Tibial nerve (tissue), 4 donors: ENCODE data around the gene CAMK2D. TPM values are rescaled to one million over a fixed set of nuclear protein-coding genes. Genes with fewer than 3 reads are reported as not detected.
A peak's percentile ranks its signal among the peaks of the same experiment; 100 is the strongest.

ENCODE experiments used
- DNase-seq, 2 donors: peaks; one replicate each; pipeline ENCODE4 v3.0.0-alpha.2; 2019; ENCODE audit warnings: low spot score in 2 of 2
- H3K27ac ChIP-seq, 4 donors: fragments of 200-600 bp; sonication (generic) in 3 of 4; one replicate each; pipeline ENCODE4 v1.5.1; 2017 to 2019; ENCODE audit warnings: mild to moderate bottlenecking in 1 of 4
- H3K27me3 ChIP-seq, 2 donors: fragments of 200-600 bp; sonication (generic) in 1 of 2; one replicate each; pipeline versions ENCODE4 v1.5.1 to v1.6.0; 2017 to 2019
- H3K36me3 ChIP-seq, 3 donors: fragments of 200-600 bp; sonication (generic); one replicate each; pipeline ENCODE4 v1.5.1; 2018 to 2019
- H3K4me1 ChIP-seq, 4 donors: fragments of 200-600 bp; sonication (generic) in 3 of 4; one replicate each; pipeline ENCODE4 v1.5.1; 2017 to 2019
- H3K4me3 ChIP-seq, 4 donors: fragments of 200-600 bp; sonication (generic) in 3 of 4; one replicate each; pipeline ENCODE4 v1.5.1; 2017 to 2019; ENCODE audit warnings: mild to moderate bottlenecking in 1 of 4, moderate library complexity in 1 of 4
- H3K9me3 ChIP-seq, 4 donors: fragments of 200-600 bp; sonication (generic) in 3 of 4; one replicate each; pipeline ENCODE4 v1.5.1; 2017 to 2019
- EP300 ChIP-seq, 2 donors: sonication (generic); formaldehyde crosslinking; IDR thresholded peaks; one replicate each; pipeline ENCODE4 v1.6.1; 2017; ENCODE audit warnings: antibody characterized with exemption in 2 of 2, mild to moderate bottlenecking in 1 of 2
- POLR2A ChIP-seq, 2 donors: fragments of 450-650 bp; IDR thresholded peaks; one replicate each; pipeline ENCODE4 v1.6.1; 2017; ENCODE audit warnings: antibody characterized with exemption in 2 of 2, mild to moderate bottlenecking in 2 of 2, moderate library complexity in 2 of 2
- WGBS, 2 donors: methylation state at CpG; one replicate each; pipeline ENCODE4 v1.1.5; 2018; 5-methylcytosine and 5-hydroxymethylcytosine counted together
- total RNA-seq, 4 donors: library from RNA; depleted of rRNA; stranded (reverse); fragments of >200 nt; gene quantifications; one replicate each; pipeline ENCODE4 v1.1.0, GENCODE V29; 2016
- TF ChIP-seq, protein P1 (sequence below), 5 experiments: fragments of 200-600 bp in 3 of 5; fragments of 450-650 bp in 2 of 5; sonication (generic) in 3 of 5; IDR thresholded peaks; one replicate each; pipeline ENCODE4 v1.5.1; 2016 to 2019; ENCODE audit warnings: antibody characterized with exemption in 5 of 5, mild to moderate bottlenecking in 3 of 5, moderate library complexity in 2 of 5

Gene CAMK2D
- total RNA-seq, 4 donors from 2014 or later, result 30.3 to 58.5 (median 34.6) TPM

DNA sequence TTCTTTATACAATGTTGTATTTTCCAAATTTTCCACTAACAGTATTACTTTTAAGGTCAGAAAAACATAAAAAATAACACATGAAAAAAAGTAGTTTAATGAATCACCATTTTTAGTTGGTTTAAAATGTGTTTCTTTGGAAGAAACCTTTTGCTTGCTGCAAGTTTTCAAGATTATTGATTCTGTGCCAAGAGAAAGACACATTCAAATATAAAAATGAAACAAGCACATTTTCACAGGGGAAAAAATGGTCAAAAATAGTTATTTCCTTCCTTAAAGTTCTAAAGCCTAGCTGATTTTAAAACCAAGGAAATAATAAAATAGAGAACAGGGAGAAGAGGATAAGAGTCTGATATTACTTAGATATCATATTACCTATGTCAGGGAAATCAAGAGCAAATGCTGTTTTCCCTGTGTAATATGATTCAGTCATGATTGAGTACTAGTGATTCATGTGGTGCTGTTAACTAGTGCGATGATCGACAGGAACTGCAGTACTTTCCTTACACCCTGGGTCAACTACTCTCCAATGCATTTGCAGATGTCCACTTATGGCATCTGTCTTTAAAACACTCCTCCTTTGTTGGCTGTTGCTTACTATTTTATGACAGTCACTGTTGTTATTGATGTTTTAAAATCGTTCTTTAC lies 103.8 kb downstream of the CAMK2D start:
- TF ChIP-seq POLR2A (IDR thresholded peaks at IDR 0.05) (no peak), EP300 (IDR thresholded peaks at IDR 0.05) (no peak)
- TF ChIP-seq, protein P1, sequence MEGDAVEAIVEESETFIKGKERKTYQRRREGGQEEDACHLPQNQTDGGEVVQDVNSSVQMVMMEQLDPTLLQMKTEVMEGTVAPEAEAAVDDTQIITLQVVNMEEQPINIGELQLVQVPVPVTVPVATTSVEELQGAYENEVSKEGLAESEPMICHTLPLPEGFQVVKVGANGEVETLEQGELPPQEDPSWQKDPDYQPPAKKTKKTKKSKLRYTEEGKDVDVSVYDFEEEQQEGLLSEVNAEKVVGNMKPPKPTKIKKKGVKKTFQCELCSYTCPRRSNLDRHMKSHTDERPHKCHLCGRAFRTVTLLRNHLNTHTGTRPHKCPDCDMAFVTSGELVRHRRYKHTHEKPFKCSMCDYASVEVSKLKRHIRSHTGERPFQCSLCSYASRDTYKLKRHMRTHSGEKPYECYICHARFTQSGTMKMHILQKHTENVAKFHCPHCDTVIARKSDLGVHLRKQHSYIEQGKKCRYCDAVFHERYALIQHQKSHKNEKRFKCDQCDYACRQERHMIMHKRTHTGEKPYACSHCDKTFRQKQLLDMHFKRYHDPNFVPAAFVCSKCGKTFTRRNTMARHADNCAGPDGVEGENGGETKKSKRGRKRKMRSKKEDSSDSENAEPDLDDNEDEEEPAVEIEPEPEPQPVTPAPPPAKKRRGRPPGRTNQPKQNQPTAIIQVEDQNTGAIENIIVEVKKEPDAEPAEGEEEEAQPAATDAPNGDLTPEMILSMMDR (IDR thresholded peaks at IDR 0.05), result no peak
- Histone ChIP-seq H3K36me3 (peaks cover 0 to 5% (median 0%) of the 10 kb centered on the region in 3 donors), H3K27me3 (no peaks in the 10 kb centered on the region), H3K9me3 (no peaks in the 10 kb centered on the region), H3K4me3 (no peak overlapping the region), H3K27ac (peak overlapping the region in 2 of 4 donors; percentile 13 to 47), H3K4me1 (peaks cover 0 to 29% (median 6%) of the 10 kb centered on the region in 4 donors)
- no peak for DNase-seq
- 37 to 40% methylated on average over 3 of the region's 3 CpGs for WGBS, 2 donors

DNA sequence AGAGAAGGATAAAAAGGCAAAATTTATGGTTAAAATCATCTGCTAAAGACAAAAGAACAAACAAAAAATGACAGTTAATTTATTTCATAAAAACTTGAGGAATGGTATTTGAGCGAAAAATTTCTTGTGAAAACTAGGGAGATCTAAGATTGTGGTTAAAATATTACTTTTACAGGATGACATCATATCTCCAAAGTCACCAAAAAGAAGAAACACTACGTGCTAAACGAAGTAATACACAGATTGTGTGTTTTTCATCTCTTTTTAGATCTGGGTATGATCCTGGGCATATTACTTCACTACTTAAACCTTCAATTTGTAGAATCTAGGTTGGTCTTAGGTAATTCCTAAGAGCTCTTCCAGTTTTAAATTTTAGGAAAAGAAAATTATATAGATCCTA lies 107.7 kb downstream of the CAMK2D start:
- H3K27me3 ChIP-seq, result no peaks in the 10 kb centered on the region
- TF ChIP-seq POLR2A (IDR thresholded peaks at IDR 0.05), result no peak
- TF ChIP-seq, protein P1 (IDR thresholded peaks at IDR 0.05), result no peak
- no peak for TF ChIP-seq EP300 (IDR thresholded peaks at IDR 0.05)
- 94 to 97% methylated on average over 3 of the region's 3 CpGs for WGBS, 2 donors
- H3K27ac ChIP-seq, result no peak overlapping the region
- H3K4me3 ChIP-seq, result no peak overlapping the region
- H3K4me1 ChIP-seq, result peaks cover 0 to 21% (median 6%) of the 10 kb centered on the region in 4 donors
- no peak for DNase-seq
- no peaks in the 10 kb centered on the region for H3K36me3 ChIP-seq
- no peaks in the 10 kb centered on the region for H3K9me3 ChIP-seq

DNA sequence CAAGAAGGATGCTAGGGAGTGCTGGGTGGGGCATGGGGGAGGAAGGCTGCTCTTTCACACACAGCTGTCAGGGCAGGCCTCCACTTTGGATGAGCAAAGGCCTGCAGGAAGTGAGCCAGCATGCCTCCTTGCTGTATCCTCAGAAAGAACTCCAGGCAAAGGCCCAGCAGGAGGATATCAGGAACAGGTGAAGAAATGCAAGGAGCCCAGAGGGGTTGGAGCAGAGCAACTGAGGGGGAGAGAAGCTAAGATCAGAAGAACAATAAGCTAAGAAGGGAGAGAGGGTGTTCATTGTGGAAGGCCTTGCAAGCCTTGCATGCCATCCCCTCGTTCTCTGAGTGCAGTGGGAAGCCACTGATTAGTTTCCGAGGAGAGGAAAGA lies 115.1 kb downstream of the CAMK2D start:
- no peak for DNase-seq
- 62 to 65% methylated on average over 2 of the region's 2 CpGs for WGBS, 2 donors
- Histone ChIP-seq H3K27me3 (no peaks in the 10 kb centered on the region), H3K9me3 (no peaks in the 10 kb centered on the region), H3K4me1 (peaks cover 0 to 33% (median 13%) of the 10 kb centered on the region in 4 donors), H3K36me3 (no peaks in the 10 kb centered on the region), H3K27ac (no peak overlapping the region), H3K4me3 (no peak overlapping the region)
- TF ChIP-seq, protein P1 (IDR thresholded peaks at IDR 0.05), result no peak
- TF ChIP-seq POLR2A (IDR thresholded peaks at IDR 0.05), result no peak
- TF ChIP-seq EP300 (IDR thresholded peaks at IDR 0.05), result no peak

DNA sequence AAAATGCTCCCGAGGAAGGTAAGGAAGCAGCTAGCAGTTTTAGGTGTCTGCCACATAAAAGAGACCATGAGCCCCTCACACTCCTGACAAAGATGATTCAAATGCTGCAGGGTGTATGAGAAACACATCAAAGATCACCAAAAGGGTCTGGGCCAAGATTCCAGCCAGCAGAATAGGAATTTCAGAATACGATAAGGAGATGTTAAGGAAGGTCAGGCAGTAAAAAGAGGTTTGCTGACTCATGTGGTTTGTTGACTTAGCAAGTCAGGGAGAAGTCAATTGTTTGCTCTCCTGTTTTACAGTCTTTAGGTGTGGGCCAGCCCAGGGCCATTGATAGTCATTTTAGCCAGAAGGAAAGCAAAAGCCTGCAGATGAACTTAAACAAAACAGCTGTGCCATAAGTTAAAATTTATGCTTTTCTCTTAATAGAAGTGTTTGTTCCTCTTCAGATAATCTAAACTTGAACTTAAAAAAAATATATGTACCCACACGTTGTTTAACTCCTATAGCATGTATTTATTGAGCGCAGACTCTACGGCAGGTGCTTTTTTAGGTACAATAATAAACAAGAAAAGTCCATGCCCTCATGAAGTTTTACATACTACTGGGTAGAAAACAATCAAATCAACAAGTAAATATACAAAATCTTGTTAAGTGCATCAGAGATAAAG lies 115.6 kb downstream of the CAMK2D start:
- H3K4me1 ChIP-seq, result peaks cover 0 to 33% (median 15%) of the 10 kb centered on the region in 4 donors
- H3K27ac ChIP-seq, result no peak overlapping the region
- no peaks in the 10 kb centered on the region for H3K36me3 ChIP-seq
- no peaks in the 10 kb centered on the region for H3K27me3 ChIP-seq
- H3K9me3 ChIP-seq, result no peaks in the 10 kb centered on the region
- TF ChIP-seq EP300 (IDR thresholded peaks at IDR 0.05) (no peak), POLR2A (IDR thresholded peaks at IDR 0.05) (no peak)
- TF ChIP-seq, protein P1 (IDR thresholded peaks at IDR 0.05), result no peak
- 72% methylated on average over 5 of the region's 5 CpGs for WGBS, 2 donors
- no peak overlapping the region for H3K4me3 ChIP-seq
- DNase-seq, result no peak

DNA sequence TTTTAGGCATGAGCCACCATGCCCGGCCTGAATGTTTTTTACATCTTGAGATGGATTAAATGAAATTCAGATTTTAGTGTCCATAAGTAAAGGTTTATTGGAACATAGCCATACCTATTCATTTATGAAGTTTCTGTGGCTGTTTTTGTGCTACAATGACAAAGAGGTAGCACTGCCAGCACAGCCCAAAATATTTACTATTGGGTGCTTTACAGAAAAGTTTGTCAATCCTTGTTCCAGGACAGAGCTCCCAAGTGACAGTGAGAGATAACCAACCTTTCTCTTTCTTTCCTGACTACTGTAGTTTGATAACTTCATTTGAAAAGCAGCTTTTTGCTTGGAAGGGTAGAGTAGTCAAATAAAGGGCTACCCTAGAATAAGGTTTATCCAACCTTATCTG lies 116.2 kb downstream of the CAMK2D start:
- WGBS, 2 donors, result 100% methylated on average over 1 of the region's 1 CpG
- no peak for DNase-seq
- no peak overlapping the region for H3K4me3 ChIP-seq

More for the DNA sequence above, 116.2 kb downstream of the CAMK2D start:
- Histone ChIP-seq H3K27me3 (no peaks in the 10 kb centered on the region), H3K27ac (no peak overlapping the region), H3K4me1 (peaks cover 0 to 33% (median 18%) of the 10 kb centered on the region in 4 donors), H3K9me3 (no peaks in the 10 kb centered on the region), H3K36me3 (no peaks in the 10 kb centered on the region)
- TF ChIP-seq EP300 (IDR thresholded peaks at IDR 0.05) (no peak), POLR2A (IDR thresholded peaks at IDR 0.05) (no peak)
- TF ChIP-seq, protein P1 (IDR thresholded peaks at IDR 0.05), result no peak
